GM19468 (cell line): ENCODE results near the gene CCDC85B.

Source experiments
- ATAC-seq: cut with Tn5 transposase; IDR thresholded peaks from one replicate; pipeline ENCODE4 v1.9.1; 2021; ENCODE audit warnings: mild to moderate bottlenecking, moderate library complexity, moderate number of reproducible peaks; ENCODE audit not compliant: unreplicated experiment; ENCODE audit errors: extremely low read depth

Gene CCDC85B

DNA sequence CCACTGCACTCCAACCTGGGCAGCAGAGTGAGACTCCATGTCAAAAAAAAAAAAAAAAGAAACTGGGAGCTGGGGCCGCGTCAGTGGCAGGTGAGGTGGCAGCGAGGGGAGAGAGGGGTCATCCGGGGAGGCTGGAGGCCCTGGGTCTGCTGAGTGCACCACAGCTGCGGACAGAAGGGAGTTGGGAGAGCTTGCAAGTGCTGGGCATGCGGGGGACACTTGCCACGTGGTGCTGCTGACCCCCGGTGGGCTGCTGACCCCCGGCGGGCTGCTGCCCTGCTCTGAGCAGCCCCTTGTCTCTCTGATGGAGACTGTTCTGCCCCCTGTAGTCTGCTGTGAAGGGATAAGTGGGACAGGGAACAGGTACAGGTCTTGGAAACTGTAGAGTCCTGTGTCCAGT, 31.4 kb downstream of the CCDC85B start:
- ATAC-seq = no peak

DNA sequence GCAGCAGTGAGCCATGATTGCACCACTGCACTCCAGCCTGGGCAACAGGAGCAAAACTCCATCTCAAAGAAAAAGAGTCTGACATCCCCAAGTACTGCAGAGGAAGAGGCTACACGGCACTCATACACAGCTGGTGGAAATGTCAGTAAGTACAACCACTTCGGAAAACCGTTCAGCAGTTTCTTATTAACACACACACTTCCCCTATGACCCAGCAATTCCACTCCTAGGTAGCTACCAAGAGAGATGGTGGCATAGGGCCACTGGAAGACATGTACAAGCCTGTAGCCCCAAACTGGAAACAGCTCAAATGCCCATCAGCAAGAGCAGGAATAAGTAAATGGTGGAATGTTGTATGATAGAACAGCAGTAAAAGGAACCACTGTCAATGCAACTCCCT, 32.1 kb downstream of the CCDC85B start:
- no peak for ATAC-seq

DNA sequence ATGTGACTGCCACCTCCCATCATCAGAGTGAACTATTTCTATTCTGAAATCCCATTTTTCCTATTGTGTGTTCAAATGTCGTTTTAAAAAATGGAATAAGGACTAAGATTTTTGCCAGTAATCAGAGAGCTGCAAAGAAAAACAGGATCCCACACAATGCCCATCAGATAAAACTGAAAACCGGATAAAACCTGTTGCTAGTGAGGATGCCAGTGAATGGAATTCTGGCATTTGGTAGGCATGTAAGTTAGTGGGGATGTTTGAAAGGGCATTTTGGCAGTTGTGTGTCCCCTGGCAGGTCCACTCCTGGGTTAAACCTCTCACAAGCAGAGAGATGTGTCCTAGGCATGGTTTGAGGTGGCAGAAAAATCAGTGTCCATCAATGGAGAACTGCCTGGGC, 34.9 kb downstream of the CCDC85B start:
- ATAC-seq = no peak

DNA sequence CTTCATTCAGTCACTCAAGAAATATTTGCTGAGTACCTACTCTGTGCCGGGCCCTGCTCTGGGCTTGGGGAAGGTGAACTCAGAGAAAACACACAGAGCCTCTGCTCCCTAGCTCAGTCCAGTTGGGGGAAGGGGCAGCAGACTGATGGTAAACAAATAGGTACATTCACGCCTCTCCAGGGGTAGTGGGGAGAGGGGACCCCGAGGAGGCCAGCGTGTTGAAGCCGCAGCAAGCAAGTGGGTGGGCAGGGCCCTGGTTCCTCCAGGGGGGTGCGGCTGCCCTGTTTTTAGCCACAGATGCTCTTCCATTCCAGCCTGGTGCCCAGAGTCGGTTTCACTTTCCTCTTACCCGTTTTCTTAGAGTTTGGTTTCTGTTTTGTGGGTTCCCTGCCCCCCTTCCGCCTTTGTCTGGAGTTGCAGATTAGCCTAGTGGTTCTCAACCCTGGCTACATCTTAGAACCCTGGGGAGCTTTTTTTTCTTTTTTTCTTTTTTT, 37.5 kb downstream of the CCDC85B start:
- ATAC-seq = no peak

DNA sequence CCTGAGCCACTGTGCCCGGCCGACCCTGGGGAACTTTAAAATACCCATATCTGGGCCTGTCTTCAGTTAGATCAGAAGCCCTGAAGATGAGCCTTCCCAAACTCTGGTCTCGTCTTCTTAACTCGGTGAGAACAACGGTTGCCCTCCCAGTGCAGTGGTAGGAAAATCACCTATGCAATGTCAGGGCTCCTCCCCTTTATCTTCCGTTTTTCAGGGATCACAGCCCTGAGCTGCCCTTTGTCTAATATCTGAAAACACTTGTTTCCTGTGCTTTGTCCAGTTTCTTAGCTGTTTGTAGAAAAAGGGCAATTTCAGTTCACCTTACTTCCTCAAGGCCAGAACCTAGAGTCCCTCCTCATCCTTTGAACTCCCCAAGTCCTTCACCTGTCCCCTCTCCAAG, 38.2 kb downstream of the CCDC85B start:
- ATAC-seq = no peak

DNA sequence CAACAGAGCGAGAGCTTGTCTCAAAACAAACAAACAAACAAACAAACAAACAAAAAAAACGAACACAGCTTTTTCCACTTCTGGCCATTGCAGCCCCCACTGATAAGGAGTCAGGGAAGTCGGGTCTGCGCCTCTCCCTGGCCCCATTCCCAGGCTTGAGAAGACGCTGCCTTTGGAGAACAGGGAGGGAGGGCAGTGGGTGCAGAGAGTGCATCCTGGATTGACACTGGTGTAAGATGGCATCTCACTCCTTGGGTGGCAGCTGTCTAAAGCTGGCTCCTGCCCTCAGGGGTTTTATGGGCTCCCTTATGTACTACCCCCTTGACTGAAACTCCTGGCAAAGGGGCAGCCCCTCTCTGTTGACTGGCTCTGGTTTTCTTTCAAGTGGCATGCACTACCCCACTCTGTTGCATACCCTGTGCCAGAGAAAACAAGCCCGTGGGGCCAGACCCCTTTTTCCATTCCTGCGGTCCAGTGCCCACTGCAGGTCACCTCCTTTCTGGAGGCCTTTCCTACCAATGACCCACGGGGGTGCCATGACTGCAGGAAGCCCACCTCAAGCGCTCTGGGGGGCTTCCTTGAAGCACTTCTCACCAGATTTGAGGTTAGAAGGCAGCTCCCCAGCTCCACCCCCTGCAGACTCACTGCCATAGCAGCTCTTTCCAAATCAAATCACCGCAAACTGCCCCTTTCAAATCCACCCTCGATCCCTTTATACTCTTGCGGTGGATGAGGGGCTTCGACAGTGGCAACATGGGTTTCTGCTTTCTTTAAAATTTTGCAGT, 41.5 kb downstream of the CCDC85B start:
- no peak for ATAC-seq

DNA sequence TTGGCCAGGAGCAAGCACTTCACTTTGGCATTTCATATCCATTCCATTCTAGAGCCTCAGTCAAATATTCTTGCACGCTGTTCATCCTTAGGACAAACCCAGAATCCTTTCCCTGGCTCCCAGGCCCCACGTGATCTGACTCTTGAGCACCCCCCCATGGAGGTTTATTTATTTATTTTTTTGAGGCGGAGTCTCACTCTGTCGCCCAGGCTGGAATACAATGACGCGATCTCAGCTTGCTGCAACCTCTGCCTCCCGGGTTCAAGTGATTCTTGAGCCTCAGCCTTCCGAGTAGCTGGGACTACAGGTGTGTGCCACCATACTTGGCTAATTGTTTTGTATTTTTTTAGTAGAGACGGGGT, 42.1 kb downstream of the CCDC85B start:
- no peak for ATAC-seq

DNA sequence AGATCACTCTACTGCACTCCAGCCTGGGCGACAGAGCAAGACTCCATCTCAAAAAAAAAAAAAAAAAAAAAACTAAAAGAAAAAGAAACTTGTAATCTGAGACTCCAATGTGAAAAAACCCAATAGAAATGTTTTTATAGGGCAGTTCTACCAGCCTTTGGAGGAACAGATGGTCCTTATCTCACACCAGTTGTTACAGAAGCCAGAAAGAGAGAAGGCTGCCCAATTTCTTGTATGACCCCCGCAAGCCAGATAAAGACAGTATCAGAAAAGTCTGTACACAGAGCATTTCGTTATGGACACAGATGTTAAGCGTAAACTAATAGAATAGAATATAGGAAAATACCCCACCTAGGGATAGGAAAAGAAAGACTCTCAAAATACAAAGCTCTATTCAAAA, 43.5 kb downstream of the CCDC85B start:
- ATAC-seq = no peak

DNA sequence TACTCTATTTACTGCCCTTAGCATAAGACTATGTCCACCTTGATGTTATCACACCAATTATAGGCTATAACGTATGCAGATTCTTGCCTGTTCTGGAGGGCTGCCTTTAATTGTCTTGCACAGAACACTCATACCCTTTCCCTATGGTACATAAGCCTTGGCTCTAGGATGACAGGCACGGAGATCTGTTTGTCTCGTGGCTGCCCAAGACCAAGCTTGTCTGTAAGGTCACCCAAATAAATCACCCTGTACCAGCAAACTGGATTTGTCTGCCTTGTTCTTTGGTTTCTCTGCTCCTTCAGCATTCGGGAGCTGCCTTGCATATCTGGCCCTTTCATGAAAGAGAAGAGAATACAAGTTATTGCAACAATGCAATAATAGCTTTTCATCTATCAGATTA, 47.3 kb downstream of the CCDC85B start:
- no peak for ATAC-seq
